ENCODE measurements around the gene IMPA2.

DNA sequence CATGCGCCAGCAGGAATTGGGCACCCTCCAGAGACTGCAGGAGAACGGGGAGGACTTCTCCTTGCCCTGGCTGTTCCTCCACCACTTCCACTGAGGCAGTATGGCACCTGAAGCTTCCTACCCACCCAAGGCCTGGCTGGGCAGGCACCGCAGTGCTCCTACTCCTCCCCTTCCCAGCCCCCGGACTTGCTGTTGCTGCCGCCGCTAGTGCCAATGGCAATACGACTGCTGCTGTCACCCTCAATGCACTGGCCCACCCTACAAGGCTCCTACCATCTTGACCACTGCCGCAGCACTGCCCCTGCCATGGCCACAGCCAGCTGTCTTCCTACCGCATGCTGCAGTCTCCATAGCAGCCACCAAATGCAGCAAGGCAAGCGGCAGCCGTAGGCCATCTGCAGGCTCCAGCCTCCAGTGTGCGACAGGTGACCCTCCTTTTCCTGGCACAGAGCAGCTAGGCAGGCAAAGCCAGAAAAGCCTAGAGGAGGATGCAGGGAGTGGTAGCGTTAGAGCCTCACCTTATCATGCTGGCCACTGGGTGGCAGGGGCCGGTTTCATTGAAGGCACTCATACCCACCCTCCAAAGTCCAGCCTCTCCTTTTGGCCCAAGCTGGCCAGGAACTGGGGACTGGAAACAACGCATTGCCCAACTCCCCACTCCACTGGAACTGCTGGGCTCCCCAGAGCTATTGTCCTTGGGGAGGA lies 64.9 kb downstream of the IMPA2 start:
- no peak for TF ChIP-seq POLR2A (IDR thresholded peaks at IDR 0.05)
- TF ChIP-seq, protein P1, sequence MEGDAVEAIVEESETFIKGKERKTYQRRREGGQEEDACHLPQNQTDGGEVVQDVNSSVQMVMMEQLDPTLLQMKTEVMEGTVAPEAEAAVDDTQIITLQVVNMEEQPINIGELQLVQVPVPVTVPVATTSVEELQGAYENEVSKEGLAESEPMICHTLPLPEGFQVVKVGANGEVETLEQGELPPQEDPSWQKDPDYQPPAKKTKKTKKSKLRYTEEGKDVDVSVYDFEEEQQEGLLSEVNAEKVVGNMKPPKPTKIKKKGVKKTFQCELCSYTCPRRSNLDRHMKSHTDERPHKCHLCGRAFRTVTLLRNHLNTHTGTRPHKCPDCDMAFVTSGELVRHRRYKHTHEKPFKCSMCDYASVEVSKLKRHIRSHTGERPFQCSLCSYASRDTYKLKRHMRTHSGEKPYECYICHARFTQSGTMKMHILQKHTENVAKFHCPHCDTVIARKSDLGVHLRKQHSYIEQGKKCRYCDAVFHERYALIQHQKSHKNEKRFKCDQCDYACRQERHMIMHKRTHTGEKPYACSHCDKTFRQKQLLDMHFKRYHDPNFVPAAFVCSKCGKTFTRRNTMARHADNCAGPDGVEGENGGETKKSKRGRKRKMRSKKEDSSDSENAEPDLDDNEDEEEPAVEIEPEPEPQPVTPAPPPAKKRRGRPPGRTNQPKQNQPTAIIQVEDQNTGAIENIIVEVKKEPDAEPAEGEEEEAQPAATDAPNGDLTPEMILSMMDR (IDR thresholded peaks at IDR 0.05), result no peak
